ENCODE measurements around the gene FRAT1. TPM values are rescaled to one million over a fixed set of nuclear protein-coding genes. Genes with fewer than 3 reads are reported as not detected.

FRAT1 gene
- polyA plus RNA-seq, 1 donor from 2014 or later: 10.8 TPM

- Histone ChIP-seq H3K9me2 (ENCODE audit: insufficient read depth, low read length) (no peaks in the 10 kb centered on the region), H3K27me3 (ENCODE audit: insufficient read depth, low read depth, low read length) (peaks cover 60% of the 10 kb centered on the region), H2AFZ (ENCODE audit: low read depth, low read length) (no peak overlapping the region), H3K9me3 (ENCODE audit: low read length) (no peaks in the 10 kb centered on the region), H3K79me2 (replicated peaks; ENCODE audit: insufficient read depth, low read length) (peaks cover 6% of the 10 kb centered on the region), H3K27ac (ENCODE audit: low read length) (no peak overlapping the region), H3K4me3 (ENCODE audit: low read length) (peak overlapping the region; percentile 52), H3K36me3 (ENCODE audit: insufficient read depth, low read length) (no peaks in the 10 kb centered on the region), H3K4me2 (ENCODE audit: low read length) (peak overlapping the region; percentile 36), H3F3A (ENCODE audit: insufficient read depth, low read length, poor library complexity, severe bottlenecking) (peaks cover 3% of the 10 kb centered on the region), H4K20me1 (ENCODE audit: insufficient read depth) (no peaks in the 10 kb centered on the region), H3K9ac (ENCODE audit: low read length) (no peak overlapping the region)
- TF ChIP-seq EP300 (conservative IDR thresholded peaks at IDR 0.05; ENCODE audit: poor library complexity, severe bottlenecking) (no peak), TAF1 (IDR thresholded peaks at IDR 0.05; ENCODE audit: low read depth) (no peak), EZH2 (IDR thresholded peaks at IDR 0.05; ENCODE audit: borderline replicate concordance, insufficient read depth, low read length, poor library complexity, severe bottlenecking) (no peak), CTCF (IDR thresholded peaks at IDR 0.05; ENCODE audit: poor library complexity, severe bottlenecking) (no peak), MXI1 (conservative IDR thresholded peaks at IDR 0.05; ENCODE audit: poor library complexity, severe bottlenecking) (no peak), POLR2AphosphoS5 (IDR thresholded peaks at IDR 0.05) (no peak), RAD21 (conservative IDR thresholded peaks at IDR 0.05) (no peak), REST (IDR thresholded peaks at IDR 0.05; ENCODE audit: borderline replicate concordance) (no peak), SMC3 (conservative IDR thresholded peaks at IDR 0.05; ENCODE audit: poor library complexity) (no peak)
Measured at GRCh38 chr10:97336942-97337831, 18.1 kb downstream of the FRAT1 start.

GRCh38 chr10:97338041-97338440, 19.0 kb downstream of the FRAT1 start:
- peaks cover 3% of the 10 kb centered on the region for H3F3A ChIP-seq (ENCODE audit: insufficient read depth, low read length, poor library complexity, severe bottlenecking)
- H4K20me1 ChIP-seq (ENCODE audit: insufficient read depth): no peaks in the 10 kb centered on the region
- H3K4me3 ChIP-seq (ENCODE audit: low read length): peak overlapping the region; percentile 52
- peak overlapping the region; percentile 36 for H3K4me2 ChIP-seq (ENCODE audit: low read length)
- no peaks in the 10 kb centered on the region for H3K79me2 ChIP-seq (replicated peaks; ENCODE audit: insufficient read depth, low read length)
- no peak for TF ChIP-seq REST (IDR thresholded peaks at IDR 0.05; ENCODE audit: borderline replicate concordance)
- no peaks in the 10 kb centered on the region for H3K9me2 ChIP-seq (ENCODE audit: insufficient read depth, low read length)
- peaks cover 63% of the 10 kb centered on the region for H3K27me3 ChIP-seq (ENCODE audit: insufficient read depth, low read depth, low read length)
- H3K9me3 ChIP-seq (ENCODE audit: low read length): no peaks in the 10 kb centered on the region
- H3K27ac ChIP-seq (ENCODE audit: low read length): no peak overlapping the region
- H3K36me3 ChIP-seq (ENCODE audit: insufficient read depth, low read length): no peaks in the 10 kb centered on the region
- no peak overlapping the region for H2AFZ ChIP-seq (ENCODE audit: low read depth, low read length)
- no peak overlapping the region for H3K9ac ChIP-seq (ENCODE audit: low read length)
